Pancreas (tissue), 10 donors: ENCODE data around the gene MAST2. TPM values are rescaled to one million over a fixed set of nuclear protein-coding genes. Genes with fewer than 3 reads are reported as not detected.
"Not testable (repeated sequence)": the region's sequence is repeated elsewhere in the genome, so short reads cannot be mapped to it uniquely, and the experiment has no call there.

ENCODE experiments used
- ATAC-seq, 4 donors: fragments of 200-7000 bp; cut with Tn5 transposase; one replicate each; pipeline versions ENCODE4 v1.8.0 to v1.9.1; 2020; ENCODE audit warnings: mild to moderate bottlenecking in 4 of 4, moderate library complexity in 4 of 4
- DNase-seq, 6 donors: peaks; one replicate each; pipeline ENCODE4 v3.0.0-alpha.2; 2020
- FAIRE-seq: peaks from 2 replicates; lab custom pipeline; 2012; peaks lifted over from hg19 to GRCh38; lab: Jason Lieb, UNC
- H3K27ac ChIP-seq, 4 donors: fragments of 200-600 bp; sonication (generic); 1 replicate in 3 of 4; 2 replicates in 1 of 4; pipeline versions ENCODE4 v1.5.0 to v1.8.0; 2020
- H3K27me3 ChIP-seq, 4 donors: fragments of 200-600 bp; one replicate each; pipeline ENCODE4 v1.8.0; 2021
- H3K36me3 ChIP-seq, 3 donors: fragments of 200-600 bp; sonication (generic) in 1 of 3; one replicate each; pipeline versions ENCODE4 v1.5.0 to v1.8.0; 2020 to 2021
- H3K4me1 ChIP-seq, 3 donors: fragments of 200-600 bp; one replicate each; pipeline ENCODE4 v1.8.0; 2021
- H3K4me3 ChIP-seq, 4 donors: fragments of 200-600 bp; sonication (generic) in 2 of 4; one replicate each; pipeline versions ENCODE4 v1.5.0 to v1.8.0; 2020 to 2021
- H3K9me3 ChIP-seq, 4 donors: fragments of 200-600 bp; one replicate each; pipeline ENCODE4 v1.8.0; 2021
- WGBS, 2 donors: extraction: QIAGEN DNeasy Blood & Tissue Kit; methylation state at CpG; one replicate each; pipeline ENCODE4 v1.1.7; 2013; 5-methylcytosine and 5-hydroxymethylcytosine counted together
- intact Hi-C, 3 donors: fragments of 100-400 bp; cut with DNase I; formaldehyde crosslinking; loops; one replicate each; pipeline versions ENCODE4 v1.11.1 to v1.14.2; 2022
- polyA plus RNA-seq, 2 donors: library from polyadenylated mRNA; stranded (reverse); fragments of 200-250 nt; gene quantifications; one replicate each; pipeline ENCODE4 v1.2.3, GENCODE V29; 2013
- total RNA-seq, 6 donors: library from RNA; stranded (reverse); fragmentation: NEBNext Ultra II Directional in 4 of 6; extraction: Animal tissue kit (Norgen Biotek cat#: 25700) in 4 of 6; gene quantifications; one replicate each; pipeline versions ENCODE4 v1.2.1 to v1.2.4, GENCODE V29; 2021 to 2023
- TF ChIP-seq, protein P1 (sequence below), 4 donors: fragments of 200-600 bp; sonication (generic) in 3 of 4; IDR thresholded peaks; one replicate each; pipeline versions ENCODE4 v1.5.0 to v1.8.0; 2021; ENCODE audit warnings: antibody characterized with exemption in 4 of 4
- donor health status: healthy with polysubstance abuse.
- donor health status: DM: no; HTN: no; CAD: no; lungs with moderate emphysema.
- donor health status: DM: no; HTN: no; CAD: no.
- donor health status: control.
- donor health status: control.
- donor health status: Bipolar disorder and iron deficiency.
- donor health status: DM: yes; HTN: yes; CAD: no.
- donor health status: DM: no; HTN: no; CAD: no.
- donor health status: DM: no; HTN: no; CAD: no.
- donor health status: DM: yes; HTN: yes; CAD: no.

The MAST2 gene
- total and polyA plus RNA-seq, 8 donors = 5.1 to 14.5 (median 7.7) TPM

GRCh38 chr1:45923343-45923742 is 119.9 kb downstream of the MAST2 start:
- DNase-seq = no peak
- Histone ChIP-seq H3K36me3 (no peaks in the 10 kb centered on the region), H3K9me3 (no peaks in the 10 kb centered on the region), H3K4me1 (peaks cover 6 to 12% (median 12%) of the 10 kb centered on the region in 3 donors), H3K27me3 (no peaks in the 10 kb centered on the region), H3K4me3 (no peak overlapping the region), H3K27ac (no peak overlapping the region)
- ATAC-seq = no peak
- intact Hi-C loops = no loop called here
- TF ChIP-seq, protein P1, sequence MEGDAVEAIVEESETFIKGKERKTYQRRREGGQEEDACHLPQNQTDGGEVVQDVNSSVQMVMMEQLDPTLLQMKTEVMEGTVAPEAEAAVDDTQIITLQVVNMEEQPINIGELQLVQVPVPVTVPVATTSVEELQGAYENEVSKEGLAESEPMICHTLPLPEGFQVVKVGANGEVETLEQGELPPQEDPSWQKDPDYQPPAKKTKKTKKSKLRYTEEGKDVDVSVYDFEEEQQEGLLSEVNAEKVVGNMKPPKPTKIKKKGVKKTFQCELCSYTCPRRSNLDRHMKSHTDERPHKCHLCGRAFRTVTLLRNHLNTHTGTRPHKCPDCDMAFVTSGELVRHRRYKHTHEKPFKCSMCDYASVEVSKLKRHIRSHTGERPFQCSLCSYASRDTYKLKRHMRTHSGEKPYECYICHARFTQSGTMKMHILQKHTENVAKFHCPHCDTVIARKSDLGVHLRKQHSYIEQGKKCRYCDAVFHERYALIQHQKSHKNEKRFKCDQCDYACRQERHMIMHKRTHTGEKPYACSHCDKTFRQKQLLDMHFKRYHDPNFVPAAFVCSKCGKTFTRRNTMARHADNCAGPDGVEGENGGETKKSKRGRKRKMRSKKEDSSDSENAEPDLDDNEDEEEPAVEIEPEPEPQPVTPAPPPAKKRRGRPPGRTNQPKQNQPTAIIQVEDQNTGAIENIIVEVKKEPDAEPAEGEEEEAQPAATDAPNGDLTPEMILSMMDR (IDR thresholded peaks at IDR 0.05) = no peak
- WGBS, 2 donors = 76 to 77% methylated on average over 4 of the region's 4 CpGs
- FAIRE-seq = no peak

DNA sequence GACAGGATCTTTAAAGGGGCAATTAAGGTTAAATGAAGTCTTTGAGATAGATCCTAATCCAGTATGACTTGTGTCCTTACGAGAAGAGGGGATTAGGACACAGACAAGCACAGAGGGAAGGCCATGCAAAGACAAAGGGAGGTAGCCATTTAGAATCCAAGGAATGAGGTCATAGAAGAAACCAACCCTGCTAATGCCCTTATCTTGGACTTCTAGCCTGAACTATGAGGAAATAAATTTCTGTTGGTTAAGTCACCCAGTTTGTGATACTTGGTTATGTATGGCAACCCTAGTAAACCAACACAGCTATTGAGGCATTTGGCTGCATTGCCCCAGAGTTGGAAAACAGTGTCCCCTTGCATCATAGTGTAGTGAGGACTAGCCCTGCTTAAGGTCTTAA is 121.3 kb downstream of the MAST2 start:
- 93 to 97% methylated on average over 1 of the region's 1 CpG for WGBS, 2 donors
- intact Hi-C loops = no loop called here
- H3K4me1 ChIP-seq = peaks cover 6 to 12% (median 12%) of the 10 kb centered on the region in 3 donors
- no peak overlapping the region for H3K27ac ChIP-seq
- ATAC-seq (peak in 1 of 4 donors; percentile 29), DNase-seq (no peak), FAIRE-seq (no peak)
- H3K36me3 ChIP-seq = no peaks in the 10 kb centered on the region
- no peaks in the 10 kb centered on the region for H3K9me3 ChIP-seq
- TF ChIP-seq, protein P1 (IDR thresholded peaks at IDR 0.05) = no peak
- H3K4me3 ChIP-seq = no peak overlapping the region
- H3K27me3 ChIP-seq = no peaks in the 10 kb centered on the region

GRCh38 chr1:45925728-45926287 is 122.4 kb downstream of the MAST2 start:
- H3K27me3 ChIP-seq = no peaks in the 10 kb centered on the region
- ATAC-seq = peak; percentile 71 to 84 (median 77)
- peak in 3 of 6 donors; percentile 48 to 62 (median 60) for DNase-seq
- WGBS, 2 donors = 39 to 43% methylated on average over 2 of the region's 2 CpGs
- H3K4me1 ChIP-seq = peaks cover 6 to 12% (median 12%) of the 10 kb centered on the region in 3 donors
- H3K36me3 ChIP-seq = no peaks in the 10 kb centered on the region
- H3K4me3 ChIP-seq = no peak overlapping the region
- intact Hi-C loops = no loop called here
- FAIRE-seq = no peak
- TF ChIP-seq, protein P1 (IDR thresholded peaks at IDR 0.05) = no peak
- no peaks in the 10 kb centered on the region for H3K9me3 ChIP-seq
- H3K27ac ChIP-seq = peak overlapping the region in 1 of 4 donors; percentile 9

DNA sequence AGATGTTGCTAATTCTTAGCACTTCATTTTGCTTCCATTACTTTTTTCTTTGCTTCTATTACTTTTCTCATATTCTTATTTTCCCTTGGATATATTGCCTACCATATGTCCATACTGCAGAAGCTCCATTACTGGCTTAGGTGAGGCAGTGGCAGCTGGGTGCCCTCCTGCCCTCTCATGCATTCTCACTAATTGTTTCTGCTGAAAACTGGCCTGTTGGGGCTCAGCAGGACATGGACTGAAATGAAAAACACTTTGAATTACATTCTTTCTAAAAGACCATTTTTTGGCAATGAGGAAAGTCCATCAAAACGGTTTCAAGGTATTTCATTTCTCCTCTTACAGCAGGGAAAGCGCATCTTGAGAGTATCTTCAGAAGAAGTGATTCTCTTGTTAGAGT is 122.9 kb downstream of the MAST2 start:
- Histone ChIP-seq H3K4me1 (peaks cover 6 to 12% (median 12%) of the 10 kb centered on the region in 3 donors), H3K9me3 (no peaks in the 10 kb centered on the region), H3K27ac (peak overlapping the region in 2 of 4 donors; percentile 0 to 9), H3K36me3 (no peaks in the 10 kb centered on the region), H3K27me3 (no peaks in the 10 kb centered on the region), H3K4me3 (no peak overlapping the region)
- ATAC-seq = peak in 2 of 4 donors; percentile 43 to 47
- TF ChIP-seq, protein P1 (IDR thresholded peaks at IDR 0.05) = no peak
- no peak for FAIRE-seq
- no peak for DNase-seq
- WGBS, 2 donors = 65 to 67% methylated on average over 2 of the region's 2 CpGs
- intact Hi-C loops = no loop called here

- intact Hi-C loops, FAIRE-seq, H3K9me3 ChIP-seq, DNase-seq, H3K27me3 ChIP-seq, H3K4me3 ChIP-seq, H3K27ac ChIP-seq, ATAC-seq, H3K36me3 ChIP-seq: not testable (repeated sequence)
- WGBS, 2 donors = 58 to 60% methylated on average over 13 to 14 of the region's 14 CpGs
- peaks cover 6 to 12% (median 12%) of the 10 kb centered on the region in 3 donors for H3K4me1 ChIP-seq
These were observed 124.0 kb downstream of the MAST2 start for GRCh38 chr1:45927231-45927915.
